K562 (cell line): Measurements from ENCODE around the gene GPX1. TPM values are rescaled to one million over a fixed set of nuclear protein-coding genes. Genes with fewer than 3 reads are reported as not detected.
A peak's percentile ranks its signal among the peaks of the same experiment; 100 is the strongest.

Experiments
- ATAC-seq: fragments of 200-7000 bp; cut with Tn5 transposase; 3 replicates; pipeline ENCODE4 v1.9.1; 2020; ENCODE audit warnings: moderate library complexity
- BruUV-seq: library from RNA; stranded (reverse); fragments of 400-500 nt; replicated peaks from 2 replicates; lab custom pipeline; 2021; lab: Mats Ljungman, UMichigan
- CTCF ChIA-PET: fragments of 300-600 bp; formaldehyde crosslinking; extraction: SDS; loops from one replicate; lab custom pipeline; 2021; ENCODE audit warnings: low intra/inter-chr PET ratio; lab: Yijun Ruan, JAX
- POLR2A ChIA-PET: fragments of 300-600, 350-650 bp; sonication (Branson Sonifier 250); formaldehyde crosslinking; extraction: SDS; loops from one replicate; lab custom pipeline; 2021; ENCODE audit warnings: antibody characterized with exemption, inconsistent platforms; lab: Yijun Ruan, JAX
- DNase-seq, 4 experiments: peaks; one replicate each; pipeline versions ENCODE4 v3.0.0 to v3.0.0-alpha.2; 2011 to 2018; ENCODE audit warnings: low spot score in 3 of 4, mixed read lengths in 3 of 4; ENCODE audit errors: extremely low read depth in 1 of 4
- FAIRE-seq: peaks from 2 replicates; lab custom pipeline; 2011; peaks lifted over from hg19 to GRCh38; lab: Jason Lieb, UNC
- H2AFZ ChIP-seq: 2 replicates; pipeline ENCODE4 v1.6.0; 2011; ENCODE audit warnings: low read depth, low read length, control low read depth, inconsistent platforms
- H3K27ac ChIP-seq: fragments of 200-600 bp; 3 replicates; pipeline ENCODE4 v1.8.0; 2011; ENCODE audit warnings: low read depth, mild to moderate bottlenecking, control low read depth, inconsistent platforms, low read length, moderate library complexity, mixed read lengths; ENCODE audit errors: extremely low read depth
- H3K27me3 ChIP-seq, 2 experiments: fragments of 300-600 bp in 1 of 2; 2 replicates in 1 of 2; 3 replicates in 1 of 2; pipeline versions ENCODE4 v1.6.0 to v1.8.0; 2011; ENCODE audit warnings: inconsistent platforms in 2 of 2, low read length in 2 of 2, mild to moderate bottlenecking in 1 of 2, mixed read lengths in 1 of 2, moderate library complexity in 1 of 2; ENCODE audit not compliant: control insufficient read depth in 2 of 2, insufficient read depth in 2 of 2
- H3K36me3 ChIP-seq: fragments of 300-600 bp; 3 replicates; pipeline ENCODE4 v1.8.0; 2011; ENCODE audit warnings: mild to moderate bottlenecking, low read length, inconsistent platforms; ENCODE audit not compliant: control insufficient read depth, insufficient read depth
- H3K4me1 ChIP-seq, 2 experiments: fragments of 200-600 bp in 1 of 2; replicated peaks in 1 of 2; 2 replicates in 1 of 2; 3 replicates in 1 of 2; pipeline versions ENCODE4 v1.5.1 to v1.8.0; 2011; ENCODE audit warnings: inconsistent platforms in 2 of 2, low read length in 2 of 2, mild to moderate bottlenecking in 1 of 2, mixed read lengths in 1 of 2, moderate library complexity in 1 of 2; ENCODE audit not compliant: control insufficient read depth in 2 of 2, insufficient read depth in 2 of 2
- H3K4me2 ChIP-seq: 2 replicates; pipeline ENCODE4 v1.6.1; 2011; ENCODE audit warnings: low read length, control low read depth, inconsistent platforms, mixed read lengths; ENCODE audit not compliant: insufficient read depth
- H3K4me3 ChIP-seq: fragments of 200-600 bp; sonication (generic), shearing (Covaris generic); 2 replicates; pipeline ENCODE4 v1.5.1; 2016; ENCODE audit warnings: control low read depth, inconsistent platforms
- H3K79me2 ChIP-seq: fragments of 200-600 bp; 3 replicates; pipeline ENCODE4 v1.8.0; 2011; ENCODE audit warnings: low read length, inconsistent platforms; ENCODE audit not compliant: control insufficient read depth, insufficient read depth
- H3K9ac ChIP-seq, 2 experiments: 2 replicates each; pipeline versions ENCODE4 v1.6.0 to v1.6.1; 2011; ENCODE audit warnings: low read depth in 2 of 2, low read length in 2 of 2, control low read depth in 1 of 2, inconsistent platforms in 1 of 2, mild to moderate bottlenecking in 1 of 2, mixed read lengths in 1 of 2; ENCODE audit not compliant: insufficient read depth in 1 of 2
- H3K9me1 ChIP-seq: one replicate; pipeline ENCODE4 v1.6.0; 2011; ENCODE audit warnings: inconsistent platforms, mild to moderate bottlenecking, low read length, moderate library complexity; ENCODE audit not compliant: control insufficient read depth, insufficient read depth
- H3K9me3 ChIP-seq: replicated peaks from 2 replicates; pipeline ENCODE4 v1.5.1; 2011; ENCODE audit warnings: low read depth, low read length, inconsistent platforms; ENCODE audit not compliant: control insufficient read depth, insufficient read depth
- H4K20me1 ChIP-seq: replicated peaks from 2 replicates; pipeline ENCODE4 v1.6.1; 2011; ENCODE audit warnings: low read length, inconsistent platforms, mixed read lengths; ENCODE audit not compliant: control insufficient read depth, insufficient read depth
- ATF3 ChIP-seq, 2 experiments: fragments of 450-650 bp in 1 of 2; sonication (generic) in 1 of 2; formaldehyde crosslinking in 1 of 2; IDR thresholded peaks in 1 of 2; conservative IDR thresholded peaks in 1 of 2; 2 replicates each; pipeline versions ENCODE4 v1.6.1 to v1.8.1; 2016 to 2023; ENCODE audit warnings: mild to moderate bottlenecking in 2 of 2, moderate library complexity in 2 of 2, inconsistent platforms in 1 of 2, missing genetic modification reagents in 1 of 2
- CEBPB ChIP-seq: fragments of 450-650 bp; IDR thresholded peaks from 2 replicates; pipeline ENCODE4 v1.6.1; 2016; ENCODE audit warnings: missing genetic modification characterization, missing compliant biosample characterization
- FOSL1 ChIP-seq: fragments of 200-800 bp; sonication (Bioruptor generic); conservative IDR thresholded peaks from 2 replicates; pipeline ENCODE4 v1.6.1; 2016; ENCODE audit warnings: missing genetic modification characterization, missing compliant biosample characterization
- FOXK2 ChIP-seq, 2 experiments: fragments of 450-650 bp; IDR thresholded peaks in 1 of 2; conservative IDR thresholded peaks in 1 of 2; 2 replicates each; pipeline ENCODE4 v1.6.1; 2016; ENCODE audit warnings: low read depth in 2 of 2, mild to moderate bottlenecking in 1 of 2
- IRF2 ChIP-seq: sonication (generic); formaldehyde crosslinking; IDR thresholded peaks from 2 replicates; pipeline ENCODE4 v1.8.1; 2022; ENCODE audit warnings: mild to moderate bottlenecking, missing genetic modification reagents
- JUND ChIP-seq, 2 experiments: IDR thresholded peaks; 2 replicates in 1 of 2; 3 replicates in 1 of 2; pipeline ENCODE4 v1.6.1; 2011; ENCODE audit warnings: borderline replicate concordance in 2 of 2, low read depth in 2 of 2, low read length in 2 of 2, improper control_type of control experiment in 1 of 2, missing biosample characterization in 1 of 2, missing genetic modification characterization in 1 of 2, missing genetic modification reagents in 1 of 2
- MTA1 ChIP-seq: fragments of 450-650 bp; IDR thresholded peaks from 2 replicates; pipeline ENCODE4 v1.6.1; 2017; ENCODE audit warnings: borderline replicate concordance
- NFE2L1 ChIP-seq: fragments of 450-650 bp; IDR thresholded peaks from 2 replicates; pipeline ENCODE4 v1.6.1; 2016; ENCODE audit warnings: missing genetic modification characterization, low read depth, mild to moderate bottlenecking, missing compliant biosample characterization, moderate library complexity, borderline replicate concordance
- PHF20 ChIP-seq: fragments of 450-650 bp; IDR thresholded peaks from 2 replicates; pipeline ENCODE4 v1.6.1; 2018; ENCODE audit not compliant: partially characterized antibody
- SAFB2 ChIP-seq: fragments of 200-400 bp; formaldehyde crosslinking; IDR thresholded peaks from 2 replicates; pipeline ENCODE4 v1.6.1; 2018; ENCODE audit warnings: borderline replicate concordance, low read length, low read depth, moderate library complexity; ENCODE audit not compliant: severe bottlenecking
- TEAD2 ChIP-seq: fragments of 450-650 bp; IDR thresholded peaks from 2 replicates; pipeline ENCODE4 v1.6.1; 2016; ENCODE audit warnings: missing genetic modification characterization, control low read depth, missing compliant biosample characterization
- ZBTB11 ChIP-seq, 3 experiments: fragments of 200-800 bp in 1 of 3; fragments of 250-450 bp in 1 of 3; fragments of 450-650 bp in 1 of 3; sonication (Bioruptor Pico) in 1 of 3; sonication (Bioruptor generic) in 1 of 3; formaldehyde crosslinking in 1 of 3; IDR thresholded peaks; 2 replicates each; pipeline versions ENCODE4 v1.6.1 to v1.8.0; 2016 to 2022; ENCODE audit warnings: mild to moderate bottlenecking in 2 of 3, missing genetic modification characterization in 2 of 3, missing compliant biosample characterization in 1 of 3, moderate library complexity in 1 of 3
- ZFX ChIP-seq: sonication (generic); formaldehyde crosslinking; IDR thresholded peaks from 2 replicates; pipeline ENCODE4 v1.8.0; 2022; ENCODE audit warnings: mild to moderate bottlenecking, missing genetic modification reagents, moderate library complexity
- ZNF184 ChIP-seq: sonication (generic); formaldehyde crosslinking; IDR thresholded peaks from 2 replicates; pipeline ENCODE4 v1.5.0; 2020; ENCODE audit warnings: missing genetic modification reagents
- ZNF224 ChIP-seq: sonication (generic); formaldehyde crosslinking; IDR thresholded peaks from 2 replicates; pipeline ENCODE4 v1.8.0; 2022; ENCODE audit warnings: mild to moderate bottlenecking, missing genetic modification reagents
- ZNF311 ChIP-seq: fragments of 250-450 bp; sonication (Bioruptor Pico); IDR thresholded peaks from 2 replicates; pipeline ENCODE4 v1.4.0; 2020; ENCODE audit warnings: mild to moderate bottlenecking, moderate library complexity
- ZNF384 ChIP-seq: IDR thresholded peaks from 2 replicates; pipeline ENCODE4 v1.6.1; 2012; ENCODE audit warnings: low read depth, low read length, improper control_type of control experiment
- WGBS: fragments of 100-300 bp; shearing (Covaris generic); methylation state at CpG from one replicate; pipeline ENCODE4 v1.1.6; 2016; ENCODE audit warnings: low coverage, mixed read lengths; ENCODE audit not compliant: insufficient coverage; ENCODE audit errors: missing lambda C conversion rate; 5-methylcytosine and 5-hydroxymethylcytosine counted together
- in situ Hi-C: fragments of 300-500 bp; cut with MboI; formaldehyde crosslinking; loops from 4 replicates; pipeline ENCODE4 v1.15.0; 2018; ENCODE audit warnings: inconsistent platforms, mixed read lengths
- intact Hi-C: fragments of 100-400 bp; cut with micrococcal nuclease; formaldehyde crosslinking; loops from 2 replicates; pipeline ENCODE4 v1.14.2; 2022
- polyA plus RNA-seq, 8 experiments: library from polyadenylated mRNA; depleted of rRNA in 4 of 8; stranded (reverse) in 5 of 8; unstranded in 3 of 8; fragments of >200 nt; fragmentation: Nextera tagmentation in 2 of 8; fragmentation: Illumina TruSeq in 1 of 8; extraction: Ambion mirVana in 2 of 8; extraction: Trizol in 1 of 8; gene quantifications; 2 replicates each; pipeline versions ENCODE4 v1.2.1 to v1.2.3, GENCODE V29; 2011 to 2014; ENCODE audit warnings: inconsistent platforms in 1 of 8, missing spikeins in 1 of 8
- total RNA-seq, 7 experiments: library from RNA; depleted of rRNA in 6 of 7; stranded (reverse); fragments of >200 nt in 6 of 7; fragmentation: Illumina TruSeq in 2 of 7; extraction: Trizol in 2 of 7; gene quantifications; 2 replicates each; pipeline versions ENCODE4 v1.2.1 to v1.2.3, GENCODE V29; 2011 to 2021; ENCODE audit warnings: low replicate concordance in 1 of 7

Gene GPX1
- total and polyA plus RNA-seq, 9 of the 15 experiments (the other 6 are each of a cell fraction or from before 2014, with no cell fraction given): 0.08 to 1.3 (median 0.21) TPM; not detected in 5

DNA sequence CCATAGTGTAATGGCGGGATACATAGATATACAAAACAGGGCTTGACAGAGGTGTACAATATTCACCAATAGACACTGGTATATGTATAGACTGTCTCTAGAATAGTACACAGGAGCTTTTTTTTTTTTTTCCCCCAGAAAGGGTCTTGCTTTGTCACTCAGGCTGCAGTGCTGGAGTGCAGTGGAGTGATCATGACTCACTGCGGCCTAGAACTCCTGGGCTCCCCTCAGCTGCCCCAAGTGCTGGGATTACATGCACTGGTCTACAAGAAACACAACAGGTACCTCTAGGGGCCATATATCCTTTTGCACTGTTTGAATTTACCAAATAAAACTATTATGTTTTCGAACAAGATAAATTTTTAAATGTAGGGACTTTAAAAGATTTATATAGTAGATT, 41.3 kb upstream of the GPX1 start:
- WGBS: 67% methylated on average over 3 of the region's 3 CpGs
- no peak overlapping the region for H3K4me2 ChIP-seq
- H3K27ac ChIP-seq: peak overlapping the region; percentile 28; the same call in 1 of the 3 replicates
- CTCF ChIA-PET: no interaction called here
- intact Hi-C loops (no loop called here), in situ Hi-C loops (no loop called here)
- no peaks in the 10 kb centered on the region for H3K9me3 ChIP-seq
- DNase-seq: peak in 1 of 4 experiments; percentile 53
- H3K4me1 ChIP-seq: peaks cover 6 to 23% of the 10 kb centered on the region in 2 experiments; a peak in 3 of 5 replicates
- H3K9me1 ChIP-seq: peaks cover 2% of the 10 kb centered on the region
- no peak for FAIRE-seq
- ATAC-seq: peak; percentile 69
- H3K9ac ChIP-seq: no peak overlapping the region
- H3K27me3 ChIP-seq: no peaks in the 10 kb centered on the region
- H2AFZ ChIP-seq: no peak overlapping the region
- TF ChIP-seq PHF20 (no peak), ZNF384 (peak; percentile 66), TEAD2 (no peak), ZFX (CRISPR knock-in tag) (peak; percentile 19; the same call in 1 of the 2 replicates), ZNF311 (CRISPR knock-in tag) (no peak), CEBPB (tag) (no peak), SAFB2 (no peak), MTA1 (no peak), ATF3 (IDR thresholded peaks at IDR 0.05) (peak; percentile 47), ATF3 (CRISPR knock-in tag; conservative IDR thresholded peaks at IDR 0.05) (no peak), ZBTB11 (CRISPR knock-in tag; IDR thresholded peaks at IDR 0.05) (no peak), ZNF224 (CRISPR knock-in tag) (no peak), JUND (IDR thresholded peaks at IDR 0.05; ENCODE audit: borderline replicate concordance, low read depth, low read length) (peak; percentile 42; the same call in 1 of the 2 replicates), JUND (tag; IDR thresholded peaks at IDR 0.05; ENCODE audit: borderline replicate concordance, low read depth, low read length) (no peak), NFE2L1 (no peak), IRF2 (no peak), FOXK2 (conservative IDR thresholded peaks at IDR 0.05 in 1 of 2, IDR thresholded peaks at IDR 0.05 in 1 of 2; ENCODE audit: low read depth in 2 of 2) (no peak), FOSL1 (tag) (peak; percentile 55), ZNF184 (CRISPR knock-in tag) (no peak)
- peaks cover 96% of the 10 kb centered on the region for H3K79me2 ChIP-seq
- POLR2A ChIA-PET: interaction anchor here (2.1 kb wide), 1 partner anchor 10 kb away, joined by 7 read pairs; no protein-coding TSS in a partner anchor
- peaks cover 50% of the 10 kb centered on the region for H3K36me3 ChIP-seq
- peaks cover 19% of the 10 kb centered on the region for H4K20me1 ChIP-seq
- BruUV-seq: no TSS peak
- no peak overlapping the region for H3K4me3 ChIP-seq
